CD4-positive, alpha-beta T cell treated with Interleukin-21 for 1 hour (primary cell): ENCODE data around the gene CTSZ.
"Not testable (repeated sequence)": the region's sequence is repeated elsewhere in the genome, so short reads cannot be mapped to it uniquely, and the experiment has no call there.

Experiments used
- DNase-seq: peaks from one replicate; pipeline ENCODE4 v3.0.0-alpha.2; 2020

Gene CTSZ

DNA sequence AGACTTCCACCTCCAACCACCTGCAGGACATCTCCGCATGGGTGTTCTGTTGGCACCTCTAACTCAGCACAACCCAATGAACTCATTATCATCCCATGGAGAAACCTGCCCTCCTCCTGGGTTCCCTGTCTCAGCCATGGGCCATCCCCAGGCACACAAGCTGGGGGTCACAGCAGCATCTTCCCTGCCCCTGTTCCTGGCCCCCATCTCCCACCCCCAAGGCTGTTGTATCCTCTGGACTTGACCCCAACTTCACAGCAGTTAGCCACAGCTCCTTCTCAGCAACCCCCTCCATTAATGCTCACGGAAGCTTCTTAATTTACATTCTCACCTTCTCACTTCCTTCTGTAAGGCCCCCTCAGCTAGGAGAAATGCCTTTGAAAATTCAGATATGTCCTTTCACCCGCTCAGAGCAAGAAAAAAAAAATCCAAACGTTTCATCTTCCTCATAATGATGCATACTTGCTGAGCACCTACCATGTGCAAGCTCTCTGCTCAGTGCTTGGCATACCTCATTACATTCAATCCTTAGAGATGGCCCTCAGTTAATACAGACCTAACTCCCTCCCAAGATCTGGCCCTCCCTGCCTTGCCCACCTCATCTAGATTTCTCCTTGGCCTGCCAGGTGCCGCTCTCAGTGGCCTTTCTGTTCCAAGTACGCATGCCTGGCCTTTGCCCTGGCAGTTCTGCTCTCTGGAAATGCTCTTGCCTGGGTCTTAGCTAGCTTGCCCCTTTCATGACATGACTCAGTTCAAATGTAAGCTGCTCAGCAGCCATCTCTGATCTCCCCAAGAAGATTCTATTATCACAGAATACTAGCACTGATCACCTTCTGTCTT lies 28.5 kb downstream of the CTSZ start:
- DNase-seq, result no peak

DNA sequence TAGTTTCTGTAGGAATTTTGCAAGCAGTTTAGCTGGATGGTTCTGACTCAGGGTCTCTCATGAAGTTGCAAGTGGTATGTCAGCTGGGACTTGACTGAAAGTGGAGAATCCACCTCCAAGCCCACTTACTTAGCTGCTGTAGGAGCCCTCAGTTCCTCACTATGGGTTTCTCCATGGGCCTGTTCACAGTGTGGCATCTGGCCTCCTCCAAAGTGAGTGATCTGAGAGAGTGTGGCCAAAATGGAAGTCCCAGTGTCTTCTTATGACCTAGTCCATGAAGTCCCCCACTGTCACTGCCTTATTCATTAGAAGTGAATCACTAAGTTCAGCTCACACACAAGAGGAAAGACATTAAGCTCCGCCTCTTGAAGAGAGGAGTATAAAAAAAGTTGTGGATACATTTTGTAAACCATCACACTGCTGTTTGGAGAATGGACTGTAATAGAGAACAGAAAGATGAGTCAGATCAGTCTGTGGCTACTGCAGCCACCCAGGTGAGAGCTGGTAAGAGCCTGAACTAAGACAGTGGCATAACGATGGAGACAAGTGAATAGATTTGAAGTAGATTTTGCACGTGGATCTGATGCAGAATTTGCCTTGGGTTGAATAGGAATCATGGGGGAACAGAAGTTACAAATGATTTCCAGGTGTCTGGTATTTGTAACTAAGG lies 30.9 kb downstream of the CTSZ start:
- no peak for DNase-seq

DNA sequence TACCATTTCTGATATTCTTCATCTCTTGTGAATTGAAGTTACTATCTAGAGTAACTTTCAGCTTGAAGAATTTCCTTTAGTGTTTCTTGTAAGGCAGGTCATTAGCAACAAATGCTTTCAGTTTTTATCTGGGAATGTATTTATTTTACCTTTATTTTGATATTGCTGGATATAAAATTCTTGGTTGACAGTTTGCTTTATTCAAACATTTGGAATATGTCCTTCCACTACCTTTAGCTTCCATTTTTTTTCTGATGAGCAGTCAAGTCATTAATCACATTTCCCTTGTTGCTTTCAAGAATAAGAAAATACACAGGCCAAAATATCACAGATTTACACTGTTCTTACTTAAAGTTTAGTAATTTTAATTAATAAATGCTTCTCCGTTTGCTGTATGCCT lies 31.7 kb downstream of the CTSZ start:
- no peak for DNase-seq

DNA sequence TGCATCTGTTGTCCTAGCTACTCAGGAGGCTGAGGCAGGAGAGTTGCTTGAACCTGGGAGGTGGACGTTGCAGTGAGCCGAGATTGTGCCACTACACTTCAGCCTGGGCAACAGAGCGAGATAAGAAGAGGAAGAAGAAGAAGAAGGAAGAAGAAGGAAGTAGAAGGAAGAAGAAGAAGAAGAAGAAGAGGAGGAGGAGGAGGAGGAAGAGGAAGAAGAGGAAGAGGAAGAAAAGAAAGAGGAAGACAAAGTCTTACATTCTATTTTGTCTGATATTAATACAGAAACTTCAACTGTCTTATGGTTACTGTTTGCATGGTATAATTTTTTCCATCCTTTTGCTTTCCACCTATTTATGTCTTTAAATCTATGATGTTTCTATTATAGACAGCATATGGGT lies 33.2 kb downstream of the CTSZ start:
- no peak for DNase-seq

DNA sequence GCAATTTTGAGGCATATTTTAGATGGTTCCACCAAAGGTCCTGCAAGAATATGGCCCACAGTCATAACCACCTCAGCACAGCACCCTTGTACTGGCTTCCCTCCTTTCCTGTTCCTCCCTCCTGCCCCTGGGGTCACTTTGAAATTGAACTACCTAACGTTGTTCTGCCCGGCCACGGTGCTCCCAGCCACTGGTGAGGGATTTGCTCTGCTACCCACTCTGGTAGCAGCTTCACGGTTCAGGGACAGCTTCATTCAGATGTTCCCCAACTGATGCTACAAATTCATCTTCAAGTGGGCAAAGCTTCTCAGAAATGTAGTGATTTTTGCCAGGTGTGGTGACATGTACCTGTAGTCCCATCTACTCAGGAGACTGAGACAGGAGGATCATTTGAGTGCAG lies 33.9 kb downstream of the CTSZ start:
- no peak for DNase-seq

DNA sequence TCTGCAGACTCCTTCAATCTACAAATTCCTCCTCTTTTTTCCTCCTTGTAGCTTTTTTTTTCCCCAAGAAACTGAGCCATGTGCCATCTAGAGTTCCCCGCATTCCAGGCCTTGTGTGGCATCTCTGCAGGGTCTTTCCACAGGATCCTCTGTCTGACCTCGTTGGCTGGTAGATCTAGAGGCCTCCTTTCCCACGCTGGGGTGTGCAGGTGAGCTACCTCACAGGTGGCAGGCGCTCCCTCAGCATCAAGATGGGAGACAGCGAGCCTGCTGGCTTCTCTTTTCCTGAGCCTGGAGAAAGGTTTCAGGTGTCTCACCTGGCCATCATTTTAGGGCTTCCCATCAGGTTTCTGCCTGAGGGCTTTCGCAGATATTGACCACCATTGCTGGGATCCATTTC lies 35.6 kb downstream of the CTSZ start:
- no peak for DNase-seq

DNA sequence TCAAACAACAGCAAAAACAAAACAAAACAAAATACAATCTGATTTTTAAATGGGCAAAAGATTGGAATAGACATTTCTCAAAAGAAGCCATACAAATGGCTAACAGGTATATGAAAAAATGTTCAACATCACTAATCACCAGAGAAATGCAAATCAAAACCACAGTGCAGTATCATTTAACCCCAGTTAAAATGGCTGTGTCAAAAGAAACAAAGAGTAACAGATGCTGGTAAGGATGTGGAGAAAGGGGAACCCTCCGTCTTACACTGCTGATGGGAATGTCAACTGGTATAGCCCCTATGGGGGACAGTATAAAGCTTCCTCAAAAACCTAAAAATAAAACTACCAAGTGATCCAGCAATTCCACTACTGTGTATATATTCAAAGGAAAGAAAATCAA lies 36.9 kb downstream of the CTSZ start:
- DNase-seq, result no peak

DNA sequence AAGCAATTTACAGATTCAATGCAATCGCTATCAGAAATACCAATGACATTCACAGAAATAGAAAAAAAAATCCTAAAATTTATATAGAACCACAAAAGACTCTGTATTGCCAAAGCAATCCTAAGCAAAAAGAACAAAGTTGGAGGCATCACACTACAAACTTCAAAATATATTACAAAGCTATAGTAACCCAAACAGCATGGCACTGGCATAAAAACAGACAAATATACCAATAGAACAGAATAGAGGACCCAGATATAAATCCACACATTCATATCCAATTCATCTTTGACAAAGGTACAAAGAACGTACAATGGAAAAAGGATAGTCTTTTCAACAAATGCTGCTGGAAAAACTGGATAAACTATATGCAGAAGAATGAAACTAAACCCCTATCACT lies 37.6 kb downstream of the CTSZ start:
- no peak for DNase-seq

DNA sequence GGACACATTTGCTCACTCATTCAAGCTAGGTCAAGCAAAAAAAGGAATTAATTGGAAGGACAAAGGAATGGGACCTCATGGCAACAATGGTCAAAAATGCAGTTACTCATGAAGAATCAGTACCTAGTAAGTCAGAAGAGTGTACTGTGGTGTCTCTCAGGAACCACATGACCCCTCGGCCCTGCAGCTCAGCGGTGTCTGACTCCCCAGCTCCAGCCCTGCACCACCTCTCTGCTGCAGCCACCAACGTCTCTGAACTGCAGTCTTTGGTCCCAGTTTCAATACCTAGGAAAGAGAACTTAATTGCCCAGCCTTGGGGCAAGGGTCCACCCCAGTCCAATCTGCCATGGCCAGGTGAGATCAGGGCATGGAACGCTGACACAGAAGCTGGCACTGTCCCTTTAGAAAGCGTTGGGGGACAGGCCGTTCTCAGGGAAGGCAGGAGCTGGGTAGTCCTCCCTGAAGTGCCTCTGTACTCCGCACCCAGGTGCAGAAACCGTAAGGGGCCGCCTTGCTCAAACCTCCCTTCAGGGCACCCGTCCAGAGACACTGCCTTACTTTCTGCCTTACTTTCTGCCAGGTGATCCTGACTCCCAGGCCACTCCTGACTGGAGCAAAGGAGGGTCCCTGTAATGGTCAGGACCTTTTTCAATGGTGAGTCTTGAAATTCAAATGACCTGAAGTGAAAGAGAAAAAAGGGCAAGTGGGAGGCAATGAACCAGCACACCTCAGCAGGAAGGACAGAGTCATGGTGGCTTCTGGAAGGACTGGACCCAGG lies 39.2 kb downstream of the CTSZ start:
- DNase-seq, result no peak

DNA sequence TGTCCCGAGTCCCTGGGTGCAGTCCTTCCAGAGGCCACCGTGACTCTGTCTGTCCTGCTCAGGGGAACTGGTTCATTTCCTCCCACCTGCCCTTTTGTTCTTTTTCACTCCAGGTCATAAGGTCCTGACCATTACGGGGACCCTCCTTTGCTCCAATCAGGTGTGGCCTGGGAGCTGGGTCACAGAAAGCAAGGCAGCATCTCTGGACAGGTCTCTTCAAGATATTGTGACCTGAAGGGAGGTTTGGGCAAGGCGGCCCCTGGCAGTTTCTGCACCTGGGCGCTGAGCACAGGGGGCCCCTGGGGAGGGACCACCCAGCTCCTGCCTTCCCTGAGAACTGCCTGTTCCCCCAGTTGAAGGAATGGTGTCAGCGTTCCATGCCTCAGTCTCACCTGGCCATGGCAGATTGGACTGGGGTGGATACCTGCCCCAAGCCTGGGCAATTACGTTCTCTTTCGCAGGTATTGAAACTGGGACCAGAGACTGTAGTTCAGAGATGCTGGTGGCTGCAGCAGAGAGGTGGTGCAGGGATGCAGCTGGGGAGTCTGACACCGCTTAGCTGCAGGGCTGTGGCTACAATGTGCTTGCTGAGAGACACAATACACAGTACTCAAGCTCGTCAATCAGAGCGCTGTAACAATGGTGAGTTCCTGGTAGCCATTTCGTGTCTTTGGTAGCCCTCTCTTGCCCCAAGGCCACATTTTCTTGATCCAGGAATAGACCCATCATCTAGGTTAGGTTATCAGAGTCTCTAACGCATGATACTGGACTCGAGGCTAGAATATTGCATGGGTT lies 41.6 kb downstream of the CTSZ start:
- no peak for DNase-seq

DNA sequence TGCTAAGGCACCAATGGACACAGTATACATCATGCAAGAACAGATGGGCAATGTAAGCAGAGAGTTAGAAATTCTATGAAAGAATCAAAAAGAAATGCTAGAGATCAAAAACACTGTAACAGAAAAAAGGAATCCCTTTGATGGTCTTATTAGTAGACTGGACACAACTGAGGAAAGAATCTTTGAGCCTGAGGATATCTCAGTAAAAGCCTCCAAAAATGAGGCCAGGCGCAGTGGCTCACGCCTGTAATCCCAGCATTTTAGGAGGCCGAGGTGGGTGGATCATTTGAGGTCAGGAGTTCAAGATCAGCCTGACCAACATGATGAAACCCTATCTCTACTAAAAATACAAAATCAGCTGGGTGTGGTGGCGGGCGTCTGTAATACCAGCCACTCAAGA lies 43.1 kb downstream of the CTSZ start:
- not testable (repeated sequence) for DNase-seq

DNA sequence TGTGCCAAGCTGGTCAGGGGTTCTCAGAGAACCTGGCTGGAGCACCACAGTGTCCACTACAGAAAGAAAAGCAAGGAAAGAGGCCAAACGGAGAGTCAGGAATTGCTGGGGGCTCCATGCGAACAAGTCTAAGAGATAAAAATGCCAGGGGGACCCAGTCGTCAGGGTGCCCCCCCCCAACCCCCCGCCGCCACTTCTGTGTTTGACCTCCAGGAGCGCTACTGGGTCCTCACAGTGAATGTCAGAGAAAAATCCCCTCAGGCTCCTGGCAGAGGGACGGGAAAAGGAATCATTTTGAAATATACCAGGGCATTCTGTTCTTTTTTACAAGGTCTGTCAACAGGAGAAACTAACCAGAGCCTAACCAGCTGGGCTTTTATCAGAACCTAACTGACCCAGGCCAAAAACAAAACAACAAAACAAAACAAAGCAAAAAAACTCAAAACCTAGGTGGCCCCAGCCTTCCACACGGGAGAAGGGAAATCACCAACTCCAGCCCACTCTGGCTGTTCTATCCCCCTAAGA lies 43.9 kb downstream of the CTSZ start:
- no peak for DNase-seq

DNA sequence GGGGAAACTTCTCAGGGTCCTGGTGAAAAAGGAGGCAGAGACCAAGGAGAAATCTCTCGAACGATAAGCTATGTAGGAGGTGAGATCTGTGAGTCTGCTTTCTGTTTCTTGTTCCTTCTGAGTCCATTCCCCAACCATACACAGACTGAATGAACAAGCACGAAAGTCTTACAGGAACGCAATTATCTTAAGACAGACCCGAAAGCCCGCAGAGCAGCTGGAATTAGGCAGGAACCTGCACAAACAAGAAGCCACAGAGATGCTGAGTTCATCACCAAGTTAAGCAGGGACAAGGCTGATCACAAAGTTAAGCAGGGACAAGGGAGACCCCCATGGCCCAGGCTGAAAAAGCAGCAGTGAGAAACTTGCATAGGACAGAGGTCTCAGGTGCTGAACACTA lies 47.4 kb downstream of the CTSZ start:
- DNase-seq, result no peak

DNA sequence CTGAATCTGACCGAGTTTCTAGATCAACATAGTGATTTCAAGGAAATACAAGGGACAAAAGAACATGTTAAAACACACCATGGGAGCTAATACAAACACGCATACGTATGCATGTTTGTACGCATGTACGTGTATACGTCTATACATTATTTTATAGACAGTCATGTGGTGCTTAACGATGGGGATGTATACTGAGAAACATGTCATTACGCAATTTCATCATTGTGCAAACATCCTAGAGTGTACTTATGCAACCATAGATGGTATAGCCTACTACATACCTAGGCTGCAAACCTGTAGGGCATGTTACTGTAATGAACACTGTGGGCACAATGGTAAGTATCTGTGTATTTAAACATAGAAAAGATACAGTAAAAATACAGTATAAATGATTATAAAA lies 51.0 kb downstream of the CTSZ start:
- DNase-seq, result no peak

DNA sequence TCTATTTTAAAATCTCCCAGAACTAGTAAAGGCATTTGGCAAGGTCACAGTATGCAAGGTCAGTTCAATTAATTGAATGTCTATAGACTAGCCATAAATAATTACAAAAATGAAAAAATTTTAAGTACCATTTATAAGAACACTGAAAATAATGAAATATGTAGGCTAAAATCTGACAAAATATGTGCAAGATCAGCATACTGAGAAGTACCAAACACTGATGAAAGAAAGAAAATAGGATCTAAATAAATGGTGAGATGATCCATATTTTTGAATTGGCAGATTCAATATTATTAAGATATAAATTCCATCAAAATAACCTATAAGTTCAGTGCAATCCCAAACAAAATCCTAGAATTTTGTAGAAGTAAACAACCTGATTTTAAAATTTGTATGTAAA lies 54.0 kb downstream of the CTSZ start:
- DNase-seq, result no peak

DNA sequence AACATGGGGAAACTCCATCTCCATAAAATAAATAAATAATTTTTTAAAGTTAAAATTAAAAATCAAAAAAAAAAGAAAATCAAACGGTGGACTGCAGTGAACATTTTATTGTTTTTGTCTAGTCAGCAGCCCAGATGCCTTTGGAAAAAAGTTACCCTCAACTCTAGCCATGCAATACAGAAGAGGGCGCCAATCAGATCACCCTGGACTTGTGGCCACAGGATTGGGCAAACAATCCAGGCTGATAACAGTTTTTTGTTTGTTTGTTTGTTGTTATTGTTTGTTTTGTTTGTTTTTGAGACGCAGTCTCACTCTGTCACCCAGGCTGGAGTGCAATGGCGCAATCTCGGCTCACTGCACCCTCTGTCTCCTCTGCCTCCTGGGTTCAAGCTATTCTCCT lies 56.5 kb downstream of the CTSZ start:
- no peak for DNase-seq

DNA sequence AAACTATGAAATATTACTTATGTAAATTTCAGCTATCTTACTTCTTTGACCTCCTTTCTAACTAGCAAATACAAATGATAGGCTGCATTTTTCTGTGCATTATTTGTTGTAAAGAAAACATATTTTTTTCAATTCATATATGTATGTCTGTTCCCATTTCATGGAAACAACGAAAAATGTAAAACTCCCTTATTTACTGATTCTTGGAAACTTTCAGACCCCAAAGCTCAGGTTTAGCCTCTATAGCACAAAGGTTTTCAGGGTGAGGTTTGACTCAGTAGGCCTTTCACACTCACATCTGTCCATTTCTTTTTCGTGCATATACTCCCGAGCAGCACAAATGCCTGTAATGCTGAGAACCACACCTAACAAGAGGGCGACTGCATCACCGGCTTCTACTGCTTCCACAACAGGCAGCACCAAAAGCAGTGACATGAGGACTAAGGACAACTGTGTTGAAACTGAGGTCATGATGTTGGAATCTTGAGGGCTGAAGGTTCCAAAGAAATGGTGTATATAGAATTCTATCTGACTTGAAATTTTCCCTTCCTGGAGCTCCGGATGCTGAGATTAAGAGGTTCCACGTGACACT lies 59.2 kb downstream of the CTSZ start:
- not testable (repeated sequence) for DNase-seq

DNA sequence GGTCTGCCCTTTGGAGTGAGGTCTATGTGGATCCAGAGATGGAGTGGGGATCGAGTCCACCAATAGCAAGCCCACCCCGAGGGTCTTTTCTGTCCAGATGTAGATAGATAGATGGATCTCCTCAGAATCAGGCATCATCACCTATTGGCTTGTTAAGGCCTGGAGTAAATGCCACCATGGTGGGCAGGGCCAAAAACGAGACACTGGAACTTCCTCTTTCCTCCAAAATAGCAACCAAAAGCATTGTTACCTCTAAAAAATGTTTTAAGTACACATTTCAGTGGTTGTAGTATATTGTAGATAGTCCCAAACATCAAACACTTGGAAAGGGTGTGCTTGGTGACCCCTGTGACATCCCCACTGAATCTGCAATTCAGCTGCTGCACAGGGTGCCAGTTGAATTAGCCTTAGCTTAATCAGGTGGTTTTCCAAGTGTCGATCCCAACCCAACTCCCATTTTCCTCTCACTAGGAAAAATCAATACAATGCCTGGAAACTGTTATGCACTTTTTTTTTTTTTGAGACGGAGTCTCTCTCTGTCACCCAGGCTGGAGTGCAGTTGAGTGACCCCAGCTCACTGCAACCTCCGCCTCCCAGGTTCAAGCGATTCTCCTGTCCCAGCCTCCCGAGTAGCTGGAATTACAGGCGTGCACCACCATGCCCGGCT lies 61.0 kb downstream of the CTSZ start:
- no peak for DNase-seq
